OCI-LY7 (cell line): ENCODE measurements around the gene OLFM2.

Source experiments
- EZH2phosphoT487 ChIP-seq: fragments of 200-600 bp; sonication (generic); IDR thresholded peaks from 2 replicates; pipeline ENCODE4 v1.6.1; 2018; ENCODE audit warnings: low read depth, borderline replicate concordance, mild to moderate bottlenecking, mixed run types, antibody characterized with exemption, low read length, moderate library complexity, mixed read lengths
- TF ChIP-seq, protein P1 (sequence below): fragments of 200-600 bp; sonication (generic); conservative IDR thresholded peaks from 2 replicates; pipeline ENCODE4 v1.5.1; 2014; ENCODE audit warnings: mild to moderate bottlenecking, antibody characterized with exemption, low read length, moderate library complexity, mixed read lengths

DNA sequence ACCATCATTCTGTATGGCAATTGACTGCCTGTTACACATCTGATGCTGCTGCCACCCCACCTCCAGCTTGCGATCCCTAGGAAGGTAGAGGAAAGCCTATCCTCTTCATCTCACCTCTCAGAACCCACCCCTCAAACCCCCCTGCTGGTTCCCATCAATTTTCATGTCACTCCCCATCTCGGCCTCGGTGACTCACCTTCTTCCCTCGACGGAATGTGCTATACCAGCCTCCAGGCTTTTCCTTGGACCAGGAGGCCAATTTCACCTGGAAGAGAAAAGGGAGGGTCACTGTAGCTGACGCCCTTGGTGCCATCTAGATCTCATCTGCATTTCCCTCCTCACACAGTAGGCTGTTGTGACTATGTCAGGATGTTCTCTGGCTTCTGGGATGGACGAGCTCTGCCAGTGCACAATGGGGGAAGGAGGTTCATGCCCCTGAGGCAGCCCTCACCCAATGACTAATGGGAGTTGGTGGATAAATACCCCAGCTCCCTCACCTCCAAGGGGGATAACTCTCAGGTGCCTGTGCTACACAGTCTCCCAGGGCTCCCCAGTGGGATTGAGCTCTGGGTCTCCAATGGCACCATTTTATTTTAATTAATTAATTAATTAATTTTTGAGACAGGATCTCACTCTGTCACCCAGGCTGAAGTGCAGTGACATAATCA, 26.4 kb upstream of the OLFM2 start:
- TF ChIP-seq, protein P1, sequence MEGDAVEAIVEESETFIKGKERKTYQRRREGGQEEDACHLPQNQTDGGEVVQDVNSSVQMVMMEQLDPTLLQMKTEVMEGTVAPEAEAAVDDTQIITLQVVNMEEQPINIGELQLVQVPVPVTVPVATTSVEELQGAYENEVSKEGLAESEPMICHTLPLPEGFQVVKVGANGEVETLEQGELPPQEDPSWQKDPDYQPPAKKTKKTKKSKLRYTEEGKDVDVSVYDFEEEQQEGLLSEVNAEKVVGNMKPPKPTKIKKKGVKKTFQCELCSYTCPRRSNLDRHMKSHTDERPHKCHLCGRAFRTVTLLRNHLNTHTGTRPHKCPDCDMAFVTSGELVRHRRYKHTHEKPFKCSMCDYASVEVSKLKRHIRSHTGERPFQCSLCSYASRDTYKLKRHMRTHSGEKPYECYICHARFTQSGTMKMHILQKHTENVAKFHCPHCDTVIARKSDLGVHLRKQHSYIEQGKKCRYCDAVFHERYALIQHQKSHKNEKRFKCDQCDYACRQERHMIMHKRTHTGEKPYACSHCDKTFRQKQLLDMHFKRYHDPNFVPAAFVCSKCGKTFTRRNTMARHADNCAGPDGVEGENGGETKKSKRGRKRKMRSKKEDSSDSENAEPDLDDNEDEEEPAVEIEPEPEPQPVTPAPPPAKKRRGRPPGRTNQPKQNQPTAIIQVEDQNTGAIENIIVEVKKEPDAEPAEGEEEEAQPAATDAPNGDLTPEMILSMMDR: no peak
- no peak for TF ChIP-seq EZH2phosphoT487
